Dedifferentiated amniotic fluid mesenchymal stem cell (primary cell): ENCODE data around the gene RALGPS1.

Experiments
- DNase-seq: peaks from one replicate; pipeline ENCODE4 v3.0.0-alpha.2; 2016; ENCODE audit errors: extremely low spot score

Gene RALGPS1

DNA sequence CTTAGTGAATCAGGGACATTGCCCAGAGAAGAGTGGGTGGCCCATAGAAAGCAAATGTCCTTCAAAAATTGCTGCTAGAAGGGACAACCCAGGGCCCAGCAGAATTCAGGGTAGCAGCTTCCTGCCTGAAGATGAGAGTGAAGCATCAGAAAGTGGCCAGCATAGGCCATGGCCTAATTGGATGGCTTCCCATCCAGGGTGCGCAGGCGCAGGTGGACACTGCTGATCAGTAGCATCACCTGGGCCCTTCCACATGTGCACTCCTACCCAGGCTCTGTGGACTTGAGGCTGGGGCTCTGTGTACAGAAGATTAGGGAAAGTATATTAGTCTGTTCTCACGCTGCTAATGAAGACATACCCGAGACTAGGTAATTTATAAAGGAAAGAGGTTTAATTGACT is 291.4 kb downstream of the RALGPS1 start:
- no peak for DNase-seq

GRCh38 chr9:127206666-127207065 is 292.1 kb downstream of the RALGPS1 start:
- DNase-seq, result no peak

GRCh38 chr9:127207734-127208410 is 293.3 kb downstream of the RALGPS1 start:
- no peak for DNase-seq

GRCh38 chr9:127208416-127208815 is 293.8 kb downstream of the RALGPS1 start:
- no peak for DNase-seq

DNA sequence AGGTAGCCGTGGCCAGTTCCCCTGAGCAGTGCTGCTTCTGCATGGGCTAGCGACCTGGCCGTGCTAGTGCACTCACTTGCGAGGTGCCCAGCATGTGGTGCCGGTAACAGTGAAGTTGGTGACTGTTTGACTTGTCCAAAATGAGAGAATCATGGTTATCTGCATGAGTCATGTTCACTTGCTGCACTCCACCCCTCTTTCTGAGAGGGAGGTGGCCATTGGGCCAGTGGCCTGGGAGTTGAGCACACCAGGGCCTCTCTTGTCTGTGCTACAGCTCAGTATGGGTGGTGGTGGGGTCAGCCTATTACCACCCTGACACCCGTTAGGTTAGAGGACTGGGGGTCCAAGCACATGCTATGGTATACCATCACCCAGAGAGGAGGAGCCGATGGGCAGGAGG is 294.6 kb downstream of the RALGPS1 start:
- no peak for DNase-seq

- no peak for DNase-seq
These were observed 295.5 kb downstream of the RALGPS1 start for GRCh38 chr9:127209948-127210640.

DNA sequence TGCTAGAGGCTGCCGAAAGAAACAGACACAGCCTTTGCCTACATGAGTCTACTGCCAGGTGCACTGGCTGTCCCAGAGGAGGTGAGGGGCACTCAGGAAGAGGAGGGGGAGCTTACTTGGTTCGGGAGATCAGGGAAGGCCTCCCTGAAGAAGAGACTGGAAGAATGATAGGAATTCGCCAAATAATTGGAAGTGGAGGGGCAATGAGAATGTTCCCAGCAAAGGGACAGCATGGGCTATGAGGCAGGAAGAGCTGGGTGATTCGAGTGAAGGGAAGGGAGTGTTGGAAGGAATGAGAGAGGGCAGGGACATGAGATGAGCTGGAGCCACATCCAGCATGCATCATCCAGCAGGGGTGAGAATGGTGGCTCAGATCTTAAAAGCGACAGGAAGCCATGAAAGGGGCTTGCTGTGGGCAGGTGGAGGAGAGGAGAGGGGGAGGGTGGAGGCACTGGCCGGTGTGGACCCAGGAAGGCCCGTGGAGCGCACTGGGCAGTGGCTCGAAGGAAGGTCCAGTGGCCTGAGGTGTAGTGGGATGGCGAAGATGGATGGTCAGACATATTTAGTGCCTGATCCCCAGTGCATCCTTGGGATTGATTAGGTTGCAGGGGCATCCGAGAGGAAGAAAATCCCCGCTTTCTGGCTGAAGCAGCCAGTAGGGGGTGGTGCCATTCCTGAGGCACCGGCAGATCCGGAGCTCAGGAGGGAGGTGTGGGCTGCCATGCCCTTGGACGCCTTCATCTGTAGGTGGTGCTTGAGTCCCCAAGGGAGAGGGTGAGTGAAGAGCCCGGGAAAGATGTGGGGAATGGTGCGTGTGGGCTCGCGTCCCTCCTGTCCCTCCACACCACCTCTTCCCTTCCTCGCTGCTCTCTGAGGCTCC is 296.5 kb downstream of the RALGPS1 start:
- DNase-seq, result no peak

GRCh38 chr9:127211983-127212382 is 297.4 kb downstream of the RALGPS1 start:
- DNase-seq, result no peak

GRCh38 chr9:127212453-127212852 is 297.9 kb downstream of the RALGPS1 start:
- no peak for DNase-seq

DNA sequence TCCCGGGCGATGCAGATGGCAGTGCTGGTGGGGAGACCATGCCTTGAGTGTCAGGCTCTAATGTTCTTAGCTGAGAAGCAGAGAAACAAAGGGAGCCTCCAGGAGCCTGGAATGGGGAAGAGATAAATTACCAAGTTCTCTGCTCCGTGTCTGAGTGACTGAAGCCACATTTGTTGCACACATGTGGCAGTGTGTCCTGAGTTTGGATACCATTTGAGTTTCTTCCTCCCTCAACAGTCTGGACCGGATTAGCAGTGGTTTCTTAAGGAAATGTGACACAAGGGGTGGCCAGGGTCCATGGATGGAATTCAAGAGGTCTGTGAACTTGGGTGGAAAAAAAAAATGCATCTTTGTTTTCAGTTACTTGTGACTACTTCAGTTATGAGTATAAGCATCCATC is 299.3 kb downstream of the RALGPS1 start:
- no peak for DNase-seq

GRCh38 chr9:127214421-127215267 is 300.1 kb downstream of the RALGPS1 start:
- DNase-seq, result peak; percentile 42

- no peak for DNase-seq
These were observed 301.0 kb downstream of the RALGPS1 start for GRCh38 chr9:127215268-127216209.

DNA sequence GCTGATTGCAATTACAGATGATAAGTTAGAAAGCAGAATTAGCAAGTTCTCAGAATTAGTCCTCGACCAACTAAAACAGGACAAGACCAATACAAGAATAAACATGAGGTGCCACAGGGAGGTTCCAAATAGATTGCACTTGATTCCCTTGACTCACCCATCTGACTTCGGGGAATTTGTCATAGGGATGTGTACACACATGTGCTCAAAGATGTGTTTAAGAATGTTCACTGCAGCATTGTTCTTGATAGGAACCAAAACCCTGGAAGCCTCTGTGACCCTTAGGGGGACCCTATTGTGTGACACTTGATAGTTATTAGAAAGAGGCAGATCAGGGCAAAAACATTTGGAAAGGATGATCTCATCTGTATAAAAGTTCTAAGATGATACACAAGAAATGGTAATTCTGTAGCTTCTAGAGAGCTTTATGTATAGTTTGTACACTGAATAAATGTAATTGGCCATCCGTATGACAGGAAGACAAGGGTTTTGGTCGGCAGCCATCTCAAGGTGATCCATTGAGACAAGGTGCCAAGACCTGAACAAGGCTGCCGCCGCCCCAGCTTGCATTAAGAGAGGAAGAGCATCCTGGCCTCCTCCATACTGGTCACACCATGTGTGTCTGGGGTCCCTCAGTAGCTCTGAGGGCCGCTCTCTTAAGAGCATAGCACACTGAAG is 301.8 kb downstream of the RALGPS1 start:
- no peak for DNase-seq

GRCh38 chr9:127216888-127217217 is 302.3 kb downstream of the RALGPS1 start:
- no peak for DNase-seq

GRCh38 chr9:127218818-127219217 is 304.2 kb downstream of the RALGPS1 start:
- no peak for DNase-seq

DNA sequence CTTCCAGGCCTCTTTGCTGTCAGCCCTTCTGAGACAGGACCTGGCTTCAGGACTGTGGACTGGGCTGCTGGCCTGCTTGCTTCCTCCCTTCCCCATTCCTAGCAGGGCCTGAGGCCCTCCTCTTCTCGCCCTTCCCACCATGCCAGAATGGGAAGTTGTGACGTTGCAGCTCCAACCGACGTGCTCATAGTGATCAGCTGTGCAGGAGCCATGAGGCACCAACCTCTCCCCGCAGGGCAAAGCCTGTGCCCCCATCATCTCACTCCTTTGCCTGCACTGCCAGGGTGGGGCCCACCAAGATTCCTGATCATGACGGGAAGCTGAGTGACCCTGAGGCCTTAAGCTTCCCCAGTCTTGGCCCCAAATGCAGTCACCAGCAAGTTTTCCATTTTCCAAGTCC is 304.9 kb downstream of the RALGPS1 start:
- no peak for DNase-seq

DNA sequence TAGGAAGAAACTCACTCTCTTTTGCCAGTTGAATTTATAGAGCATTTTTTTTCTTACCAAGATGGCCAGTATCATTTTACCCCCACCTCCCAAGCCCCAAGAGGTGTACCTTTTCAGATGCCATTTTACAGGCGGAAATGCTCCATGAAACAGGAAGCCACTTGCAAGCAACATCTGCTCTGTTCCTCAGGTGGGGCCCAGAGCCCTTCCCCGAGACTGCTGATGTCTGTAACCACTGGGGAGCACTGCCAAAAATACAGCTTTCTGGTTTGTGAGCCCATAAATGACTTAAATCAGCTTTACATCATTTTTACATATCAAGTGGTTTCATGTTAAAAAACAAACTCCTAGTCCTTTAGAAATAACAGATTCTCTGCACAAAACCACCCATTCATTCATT is 307.1 kb downstream of the RALGPS1 start:
- no peak for DNase-seq

GRCh38 chr9:127222388-127223095 is 308.0 kb downstream of the RALGPS1 start:
- DNase-seq, result no peak

- DNase-seq, result no peak
These were observed 308.7 kb downstream of the RALGPS1 start for GRCh38 chr9:127223266-127223665.

DNA sequence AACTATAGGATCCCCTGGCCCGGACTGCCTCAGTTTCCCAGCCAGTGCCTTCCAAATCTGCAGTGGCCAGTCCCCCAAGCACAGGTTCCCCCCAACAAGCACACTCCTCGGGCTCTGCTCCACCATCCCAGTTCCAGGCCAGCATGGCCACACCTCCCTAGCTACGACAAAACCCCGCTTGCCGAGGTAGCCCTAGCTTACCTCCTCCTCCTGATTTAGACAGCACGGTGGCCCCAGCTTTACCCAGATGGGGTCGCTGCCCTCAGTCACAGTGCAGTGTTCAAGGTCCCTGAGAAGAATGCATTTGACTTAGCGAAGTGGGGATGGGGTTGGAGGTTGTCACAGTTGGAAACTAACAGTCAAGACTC is 309.2 kb downstream of the RALGPS1 start:
- DNase-seq, result no peak
